H1 (cell line): ENCODE results near the gene SRSF2. TPM values are rescaled to one million over a fixed set of nuclear protein-coding genes. Genes with fewer than 3 reads are reported as not detected.

Experiments used
- CTCF ChIA-PET: fragments of 300-600 bp; sonication (Branson Sonifier 250); formaldehyde crosslinking; loops from one replicate; lab custom pipeline; 2021; ENCODE audit not compliant: partially characterized antibody; lab: Charles Lee
- POLR2A ChIA-PET: fragments of 300-600 bp; sonication (Branson Sonifier 250); formaldehyde crosslinking; loops from one replicate; lab custom pipeline; 2021; ENCODE audit warnings: inconsistent platforms; ENCODE audit not compliant: partially characterized antibody; lab: Charles Lee
- DNase-seq, 2 experiments: peaks; one replicate each; pipeline versions ENCODE4 v3.0.0 to v3.0.0-alpha.2; 2010 to 2022; ENCODE audit warnings: low spot score in 2 of 2, low read depth in 1 of 2, mixed read lengths in 1 of 2
- FAIRE-seq: peaks from 2 replicates; lab custom pipeline; 2011; peaks lifted over from hg19 to GRCh38; lab: Jason Lieb, UNC
- H2AFZ ChIP-seq: 2 replicates; pipeline ENCODE4 v1.8.1; 2012; ENCODE audit warnings: low read length, inconsistent platforms
- H2AK5ac ChIP-seq: 2 replicates; pipeline ENCODE4 v1.6.1; 2013; ENCODE audit warnings: low read depth, low read length
- H2BK120ac ChIP-seq: replicated peaks from 2 replicates; pipeline ENCODE3; 2013; ENCODE audit warnings: low read depth, low read length, inconsistent platforms
- H2BK12ac ChIP-seq: 2 replicates; pipeline ENCODE4 v1.6.1; 2013; ENCODE audit warnings: low read depth, low read length
- H2BK15ac ChIP-seq: 2 replicates; pipeline ENCODE4 v1.6.1; 2013; ENCODE audit warnings: low read length
- H2BK20ac ChIP-seq: 2 replicates; pipeline ENCODE4 v1.6.1; 2013; ENCODE audit warnings: low read length
- H2BK5ac ChIP-seq: 2 replicates; pipeline ENCODE4 v1.6.1; 2013; ENCODE audit warnings: low read depth, low read length
- H3K14ac ChIP-seq: 2 replicates; pipeline ENCODE4 v1.6.1; 2013; ENCODE audit warnings: inconsistent platforms; ENCODE audit not compliant: insufficient read length
- H3K18ac ChIP-seq: 2 replicates; pipeline ENCODE4 v1.6.1; 2013; ENCODE audit warnings: low read length; ENCODE audit errors: extremely low read depth
- H3K23ac ChIP-seq: 2 replicates; pipeline ENCODE4 v1.6.1; 2013; ENCODE audit warnings: inconsistent platforms; ENCODE audit not compliant: insufficient read length
- H3K23me2 ChIP-seq: 2 replicates; pipeline ENCODE4 v1.6.1; 2013; ENCODE audit warnings: low read depth, low read length
- H3K27ac ChIP-seq: 2 replicates; pipeline ENCODE4 v1.6.1; 2011; ENCODE audit warnings: low read depth, low read length, inconsistent platforms
- H3K27me3 ChIP-seq, 4 experiments: replicated peaks in 1 of 4; 1 replicate in 1 of 4; 2 replicates in 3 of 4; pipeline versions ENCODE4 v1.6.1 to v1.8.1; 2011 to 2013; ENCODE audit warnings: low read length in 3 of 4, mild to moderate bottlenecking in 3 of 4, inconsistent platforms in 2 of 4, mixed read lengths in 2 of 4, moderate library complexity in 1 of 4; ENCODE audit not compliant: control insufficient read depth in 3 of 4, insufficient read depth in 3 of 4; ENCODE audit errors: extremely low read depth in 1 of 4
- H3K36me3 ChIP-seq, 4 experiments: 2 replicates each; pipeline versions ENCODE4 v1.6.1 to v1.8.1; 2011 to 2013; ENCODE audit warnings: mild to moderate bottlenecking in 4 of 4, low read length in 3 of 4, moderate library complexity in 2 of 4, control low read depth in 1 of 4, inconsistent platforms in 1 of 4; ENCODE audit not compliant: insufficient read depth in 4 of 4, control insufficient read depth in 2 of 4
- H3K4ac ChIP-seq: replicated peaks from 2 replicates; pipeline ENCODE3; 2013; ENCODE audit warnings: low read length, low read depth, mixed read lengths, inconsistent platforms; ENCODE audit not compliant: insufficient read length
- H3K4me1 ChIP-seq, 4 experiments: replicated peaks in 1 of 4; 1 replicate in 1 of 4; 2 replicates in 3 of 4; pipeline versions ENCODE4 v1.6.1 to v1.8.1; 2011 to 2013; ENCODE audit warnings: low read length in 3 of 4, inconsistent platforms in 2 of 4, mixed read lengths in 1 of 4; ENCODE audit not compliant: insufficient read depth in 4 of 4, control insufficient read depth in 3 of 4
- H3K4me2 ChIP-seq, 2 experiments: 2 replicates each; pipeline versions ENCODE4 v1.6.1 to v1.8.1; 2011 to 2013; ENCODE audit warnings: low read depth in 2 of 2, low read length in 2 of 2, control low read depth in 1 of 2, inconsistent platforms in 1 of 2, mild to moderate bottlenecking in 1 of 2; ENCODE audit not compliant: insufficient read depth in 1 of 2
- H3K4me3 ChIP-seq, 4 experiments: fragments of 200-600, 300-600 bp in 1 of 4; sonication (generic), shearing (Covaris generic), sonication (Bioruptor Twin) in 1 of 4; 2 replicates each; pipeline versions ENCODE4 v1.5.1 to v1.8.1; 2011 to 2016; ENCODE audit warnings: low read length in 4 of 4, low read depth in 3 of 4, control low read depth in 2 of 4, inconsistent platforms in 2 of 4, mild to moderate bottlenecking in 2 of 4, mixed read lengths in 1 of 4, moderate library complexity in 1 of 4; ENCODE audit not compliant: insufficient read depth in 2 of 4; ENCODE audit errors: extremely low read depth in 1 of 4
- H3K56ac ChIP-seq: replicated peaks from 2 replicates; pipeline ENCODE3; 2013; ENCODE audit warnings: low read depth, mild to moderate bottlenecking, mixed read lengths, low read length, inconsistent platforms; ENCODE audit not compliant: insufficient read length
- H3K79me1 ChIP-seq: 2 replicates; pipeline ENCODE4 v1.6.1; 2013; ENCODE audit warnings: low read depth, low read length, control low read depth
- H3K79me2 ChIP-seq, 2 experiments: 2 replicates each; pipeline versions ENCODE4 v1.6.1 to v1.8.1; 2012 to 2013; ENCODE audit warnings: low read length in 2 of 2, mild to moderate bottlenecking in 2 of 2, inconsistent platforms in 1 of 2; ENCODE audit not compliant: insufficient read depth in 2 of 2, control insufficient read depth in 1 of 2
- H3K9ac ChIP-seq, 4 experiments: replicated peaks in 1 of 4; 1 replicate in 1 of 4; 2 replicates in 3 of 4; pipeline versions ENCODE4 v1.6.1 to v1.8.1; 2011 to 2013; ENCODE audit warnings: low read depth in 3 of 4, low read length in 3 of 4, control low read depth in 2 of 4, mild to moderate bottlenecking in 2 of 4, moderate library complexity in 2 of 4, inconsistent platforms in 1 of 4; ENCODE audit errors: extremely low read depth in 1 of 4
- H3K9me3 ChIP-seq, 2 experiments: 2 replicates each; pipeline versions ENCODE4 v1.6.1 to v1.8.1; 2012 to 2013; ENCODE audit warnings: mild to moderate bottlenecking in 2 of 2, moderate library complexity in 2 of 2, control low read depth in 1 of 2, inconsistent platforms in 1 of 2, low read depth in 1 of 2, low read length in 1 of 2, mixed read lengths in 1 of 2; ENCODE audit not compliant: insufficient read depth in 2 of 2
- H4K20me1 ChIP-seq, 2 experiments: replicated peaks in 1 of 2; 2 replicates each; pipeline versions ENCODE3 to v1.8.1; 2011 to 2013; ENCODE audit warnings: inconsistent platforms in 2 of 2, low read length in 2 of 2, mild to moderate bottlenecking in 1 of 2; ENCODE audit not compliant: insufficient read depth in 2 of 2, control insufficient read depth in 1 of 2
- H4K5ac ChIP-seq: 2 replicates; pipeline ENCODE4 v1.6.1; 2013; ENCODE audit warnings: low read length, low read depth, mixed read lengths, inconsistent platforms; ENCODE audit not compliant: insufficient read length
- H4K8ac ChIP-seq: 2 replicates; pipeline ENCODE4 v1.8.0; 2013; ENCODE audit warnings: mild to moderate bottlenecking, moderate library complexity, low read length, inconsistent platforms; ENCODE audit not compliant: insufficient read depth; ENCODE audit errors: extremely low read depth
- H4K91ac ChIP-seq: replicated peaks from 2 replicates; pipeline ENCODE3; 2013; ENCODE audit warnings: low read length, mixed read lengths, inconsistent platforms; ENCODE audit not compliant: insufficient read length
- ASH2L ChIP-seq: fragments of 200-600, 300-600 bp; sonication (generic); IDR thresholded peaks from one replicate; pipeline ENCODE4 v1.7.1; 2017; ENCODE audit warnings: low read length
- KDM1A ChIP-seq: fragments of 200-600, 300-600 bp; sonication (generic); IDR thresholded peaks from 2 replicates; pipeline ENCODE4 v1.7.1; 2016; ENCODE audit warnings: mild to moderate bottlenecking, low read length, borderline replicate concordance
- SIX5 ChIP-seq: IDR thresholded peaks from 2 replicates; pipeline ENCODE4 v1.6.1; 2011; ENCODE audit warnings: mild to moderate bottlenecking, low read depth, low read length
- SP1 ChIP-seq: IDR thresholded peaks from 2 replicates; pipeline ENCODE4 v1.6.1; 2011; ENCODE audit warnings: low read depth, low read length
- YY1 ChIP-seq: IDR thresholded peaks from 2 replicates; pipeline ENCODE4 v1.6.1; 2011; ENCODE audit warnings: low read depth, mild to moderate bottlenecking, low read length
- WGBS, 2 experiments: shearing (Covaris generic) in 1 of 2; methylation state at CpG; one replicate each; pipeline versions ENCODE4 v1.1.6 to v1.1.7; 2013 to 2015; ENCODE audit warnings: low lambda C conversion rate in 2 of 2, mixed read lengths in 2 of 2, inconsistent platforms in 1 of 2, low coverage in 1 of 2, missing lambda C conversion rate in 1 of 2; ENCODE audit not compliant: insufficient replicate concordance in 2 of 2, insufficient coverage in 1 of 2, insufficient read length in 1 of 2; ENCODE audit errors: extremely low coverage in 1 of 2, missing lambda C conversion rate in 1 of 2; 5-methylcytosine and 5-hydroxymethylcytosine counted together
- polyA plus RNA-seq, 7 experiments: library from polyadenylated mRNA; depleted of rRNA in 3 of 7; stranded (reverse) in 5 of 7; unstranded in 2 of 7; fragments of >200 nt in 5 of 7; fragments of 200-250 nt in 2 of 7; gene quantifications; 1 replicate in 5 of 7; 2 replicates in 1 of 7; 4 replicates in 1 of 7; pipeline versions ENCODE4 v1.2.1 to v1.2.3, GENCODE V29; 2011 to 2013; ENCODE audit warnings: missing spikeins in 2 of 7, mixed read lengths in 2 of 7
- total RNA-seq: library from RNA; stranded (reverse); fragmentation: NEBNext Ultra II Directional; extraction: Animal tissue kit (Norgen Biotek cat#: 25700); gene quantifications from 2 replicates; pipeline ENCODE4 v1.2.1, GENCODE V29; 2021

The SRSF2 gene
- total and polyA plus RNA-seq, 2 of the 8 experiments (the other 6 are each of a cell fraction or from before 2014, with no cell fraction given) = 397 to 401 TPM

DNA sequence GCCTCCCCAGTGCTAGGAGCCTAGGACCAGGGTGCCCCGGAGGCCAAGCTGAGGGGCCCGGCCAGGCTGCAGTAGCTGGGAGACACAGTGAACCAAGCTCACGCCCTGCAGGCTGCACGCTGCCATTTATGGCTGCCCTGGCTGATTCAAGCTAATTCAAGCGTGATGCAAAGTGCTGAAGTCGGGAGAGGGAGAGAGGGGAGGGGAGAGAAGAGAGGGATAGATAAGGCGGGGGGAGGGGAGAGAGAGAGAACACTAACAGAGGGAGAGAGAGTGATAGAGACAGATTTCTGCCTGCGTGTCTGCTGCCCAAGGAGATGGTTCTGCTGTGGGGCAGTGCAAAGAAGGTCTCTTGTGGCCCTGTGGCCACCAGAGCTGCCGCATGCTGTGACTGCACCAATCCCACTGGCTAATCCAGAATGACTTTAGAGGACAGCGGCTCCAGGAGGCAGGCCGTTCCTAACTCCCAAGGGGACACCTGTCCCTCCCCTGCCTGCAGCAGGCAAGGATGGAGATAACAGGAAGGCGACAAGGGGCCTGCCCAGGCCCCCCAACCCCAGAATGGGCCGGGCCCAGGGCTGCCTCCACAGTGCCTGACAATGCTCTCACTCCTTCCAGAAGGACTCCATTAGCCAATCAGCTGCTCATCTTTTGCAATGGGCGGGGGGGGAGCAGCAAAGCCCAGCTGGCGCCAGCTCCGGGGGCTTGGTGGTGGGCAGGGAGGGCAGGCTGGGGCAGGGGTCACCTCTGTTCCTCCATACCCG, 39.2 kb downstream of the SRSF2 start:
- H4K20me1 ChIP-seq = no peaks in the 10 kb centered on the region
- POLR2A ChIA-PET = interaction anchor here (0.8 to 1.6 kb wide), 7 partner anchors 11 to 141 kb away, joined by 3 to 7 read pairs (median 4); partner anchors contain the start of gene MXRA7
- H3K79me2 ChIP-seq = no peaks in the 10 kb centered on the region

More for the DNA sequence above, 39.2 kb downstream of the SRSF2 start:
- WGBS, 2 experiments = 57% methylated on average over 14 of the region's 17 CpGs; no CpG with 5 or more reads in 1 of the 2 experiments
- Histone ChIP-seq H4K8ac (no peak overlapping the region), H2BK12ac (peak overlapping the region; percentile 9; the same call in 1 of the 2 replicates), H4K5ac (no peak overlapping the region), H2BK120ac (no peak overlapping the region), H3K4ac (peak overlapping the region; percentile 45), H3K56ac (no peak overlapping the region), H4K91ac (no peak overlapping the region), H3K27me3 (no peaks in the 10 kb centered on the region), H2BK5ac (no peak overlapping the region), H3K27ac (no peak overlapping the region), H2BK15ac (0 out of 2 replicates have a peak overlapping the region, but pooled peaks have one; percentile 72), H3K79me1 (peaks cover 3% of the 10 kb centered on the region; the same call in 1 of the 2 replicates), H2BK20ac (no peak overlapping the region), H3K9me3 (no peaks in the 10 kb centered on the region), H3K23me2 (no peaks in the 10 kb centered on the region), H3K36me3 (no peaks in the 10 kb centered on the region), H2AK5ac (peak overlapping the region; percentile 19; the same call in 1 of the 2 replicates), H3K23ac (no peak overlapping the region), H3K14ac (no peak overlapping the region), H3K4me1 (peaks cover 0 to 29% (median 23%) of the 10 kb centered on the region in 4 experiments; a peak in 6 of 7 replicates), H3K4me2 (peak overlapping the region; percentile 28 to 36; a peak in 3 of 4 replicates), H2AFZ (peak overlapping the region; percentile 8; the same call in 1 of the 2 replicates), H3K9ac (no peak overlapping the region), H3K18ac (peak overlapping the region; percentile 78), H3K4me3 (no peak overlapping the region)
- CTCF ChIA-PET = interaction anchor here (0.7 to 5.6 kb wide), 10 partner anchors 9 to 1299 kb away, joined by 3 to 43 read pairs (median 4); partner anchors contain the start of gene MXRA7
- no peak for TF ChIP-seq SIX5
- TF ChIP-seq ASH2L = peak; percentile 27
- peak; percentile 27; the same call in 1 of the 2 replicates for TF ChIP-seq YY1
- no peak for TF ChIP-seq SP1
- TF ChIP-seq KDM1A = 0 out of 2 replicates have a peak, but pooled peaks have one; percentile 31
- FAIRE-seq (no peak), DNase-seq (no peak)
